Umbilical cord (tissue), 2 donors: ENCODE results near the gene KLK6. TPM values are rescaled to one million over a fixed set of nuclear protein-coding genes. Genes with fewer than 3 reads are reported as not detected.

Source experiments
- DNase-seq: peaks from one replicate; pipeline ENCODE4 v3.0.0-alpha.2; 2015; ENCODE audit warnings: low spot score
- total RNA-seq: library from RNA; depleted of rRNA; stranded (reverse); fragments of >200 nt; gene quantifications from one replicate; pipeline ENCODE4 v1.2.3, GENCODE V29; 2014; ENCODE audit warnings: low replicate concordance; ENCODE audit not compliant: insufficient read depth

Gene KLK6
- not detected for total RNA-seq

DNA sequence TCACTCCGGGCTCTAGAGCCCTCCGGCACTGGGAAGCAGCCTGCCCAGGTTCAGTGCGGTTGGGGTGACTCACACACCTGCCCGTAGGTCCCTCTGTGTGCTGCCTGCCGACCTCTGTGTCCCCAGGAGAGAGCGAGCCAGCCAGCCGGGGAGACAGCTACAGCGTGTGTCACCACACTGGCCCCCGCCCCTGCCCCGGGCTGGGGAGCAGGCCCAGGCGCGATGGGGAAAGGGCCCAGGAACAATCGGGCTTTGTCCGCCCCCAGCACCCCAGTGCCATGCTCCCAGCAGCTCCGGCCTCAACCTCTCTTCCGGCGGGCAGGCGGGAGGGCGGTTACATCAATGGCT is at the start of gene KLK6:
Gene KLK6 (minus strand): TSS at position 179 of the 348 bp plus-strand sequence. CDS start 1,487 bp downstream, outside the sequence.
- DNase-seq: no peak

DNA sequence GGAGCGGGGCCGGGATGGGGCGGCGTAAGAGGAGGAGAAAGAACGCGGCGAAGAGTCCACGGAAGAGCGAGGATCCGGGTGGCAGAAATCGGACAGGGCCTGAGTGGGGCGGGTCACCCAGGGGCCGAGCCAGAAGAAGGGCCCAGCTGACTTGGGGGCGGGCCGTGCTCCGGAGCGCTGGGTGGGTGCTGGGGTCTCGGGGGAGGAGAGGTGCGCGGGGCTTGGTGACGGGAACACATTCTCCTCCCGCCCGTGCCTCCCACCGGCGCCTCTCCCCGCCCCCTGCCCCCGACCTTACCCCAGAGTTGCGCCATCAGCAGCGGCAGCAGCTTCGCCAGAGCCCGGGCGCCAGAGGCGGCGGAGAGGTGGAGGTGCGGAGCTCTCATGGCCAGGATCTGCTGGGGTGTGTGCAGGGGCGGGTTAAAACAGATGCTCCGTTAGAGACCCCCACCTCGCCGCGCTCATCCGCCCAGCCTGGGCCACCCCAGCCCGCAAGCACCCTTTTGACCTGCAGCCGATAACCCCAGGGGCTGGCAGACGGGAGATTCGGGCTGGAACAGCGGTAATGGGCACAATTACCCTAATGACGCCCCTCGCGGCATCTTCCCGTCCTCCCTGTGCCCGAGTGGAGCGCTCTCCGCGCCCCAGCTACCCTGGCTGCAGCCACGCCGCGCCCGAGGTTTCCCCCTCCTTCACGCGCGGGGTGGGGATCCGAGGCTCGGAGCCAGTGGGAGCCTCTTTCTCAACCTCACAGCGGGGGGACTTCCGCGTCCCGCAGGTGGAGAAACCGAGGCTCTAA is 49.6 kb upstream of the KLK6 start:
- DNase-seq: no peak

DNA sequence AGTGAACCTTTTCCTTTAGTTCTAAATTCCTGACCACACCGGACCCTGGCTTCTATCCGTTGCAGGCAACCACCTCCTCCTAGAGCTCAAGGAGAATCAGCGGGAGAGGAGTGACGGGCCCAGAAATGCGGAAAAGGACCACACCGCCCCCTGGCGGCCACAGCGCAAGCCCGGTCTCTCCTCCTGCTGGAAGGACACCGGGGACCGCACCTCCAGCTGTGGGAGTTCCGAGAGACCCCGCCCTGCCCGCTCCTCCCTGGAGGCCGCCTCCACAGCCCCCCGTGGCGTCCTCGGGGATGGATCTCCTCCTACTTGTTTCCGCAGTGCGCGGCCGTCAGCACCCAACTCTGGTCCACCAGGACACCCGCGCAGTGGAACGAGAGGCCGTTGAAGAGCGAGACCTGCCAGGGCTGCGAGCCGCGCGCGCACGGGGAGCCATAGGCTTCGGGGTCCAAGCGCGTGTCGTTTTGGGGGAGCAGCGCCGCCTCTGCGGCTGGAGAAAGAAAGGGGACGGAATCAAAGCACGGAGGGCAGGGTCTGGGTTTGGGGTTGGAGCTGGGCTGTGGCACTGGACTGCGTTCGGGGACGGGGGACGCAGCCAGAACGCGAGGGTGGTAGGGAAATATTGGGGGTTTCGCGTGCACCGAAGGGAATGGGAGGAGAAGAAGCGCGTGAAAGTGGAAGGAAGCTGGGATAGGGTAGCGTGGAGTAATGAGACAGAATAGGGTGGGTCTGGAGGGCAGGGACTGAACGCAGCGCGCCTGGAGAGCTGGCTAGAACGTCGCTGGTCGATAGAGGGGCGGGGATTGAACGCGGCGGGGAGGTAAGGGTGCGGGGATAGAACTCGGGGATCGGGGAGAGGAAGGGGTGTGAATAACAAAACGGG is 47.6 kb upstream of the KLK6 start:
- DNase-seq: peak; percentile 18

DNA sequence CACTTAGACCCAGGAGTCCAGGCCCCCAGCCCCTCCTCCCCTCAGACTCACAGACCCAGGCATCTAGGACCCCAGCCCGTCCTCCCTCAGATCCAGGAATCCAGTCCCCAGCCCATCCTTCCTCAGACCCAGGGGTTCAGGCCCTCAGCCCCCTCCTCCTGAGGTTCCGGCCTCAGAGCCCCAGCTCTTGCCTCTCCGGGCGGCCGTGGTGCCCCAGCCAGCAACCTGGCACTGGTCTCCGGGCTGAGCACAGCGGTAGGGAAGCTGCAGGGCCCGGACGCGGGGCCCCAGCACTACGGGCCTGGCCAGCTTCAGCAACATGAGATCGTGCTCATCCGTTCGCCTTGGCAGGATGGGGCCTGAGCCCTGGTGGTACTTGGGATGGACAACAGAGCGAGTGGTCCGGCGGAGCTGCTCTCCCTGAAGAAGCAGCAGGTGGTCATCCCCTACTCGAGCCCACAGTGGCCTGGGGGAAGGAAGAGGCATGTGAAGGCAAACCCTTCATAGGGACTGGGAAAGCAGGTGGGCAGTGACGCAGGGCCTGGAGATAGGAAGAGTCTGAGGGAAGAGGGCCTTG is 46.4 kb upstream of the KLK6 start:
- no peak for DNase-seq

DNA sequence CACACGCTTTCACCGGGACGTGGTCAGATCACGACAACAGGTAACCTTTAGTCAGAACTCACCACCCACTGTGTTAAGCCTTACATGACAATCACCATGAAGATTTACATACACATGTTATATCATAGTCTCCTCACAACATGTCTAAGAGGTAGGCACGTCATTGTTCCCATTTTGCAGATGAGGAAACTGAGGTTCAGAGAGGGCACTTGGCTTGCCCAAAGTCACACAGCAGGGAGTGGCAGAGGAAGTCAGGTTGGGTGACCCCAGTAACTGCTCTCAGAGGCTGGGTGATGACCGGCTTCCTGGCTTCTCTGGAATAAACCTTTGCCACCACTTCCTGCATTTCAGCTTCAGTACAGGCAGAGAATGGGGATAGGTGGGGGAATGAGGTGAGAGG is 44.9 kb upstream of the KLK6 start:
- DNase-seq: no peak

DNA sequence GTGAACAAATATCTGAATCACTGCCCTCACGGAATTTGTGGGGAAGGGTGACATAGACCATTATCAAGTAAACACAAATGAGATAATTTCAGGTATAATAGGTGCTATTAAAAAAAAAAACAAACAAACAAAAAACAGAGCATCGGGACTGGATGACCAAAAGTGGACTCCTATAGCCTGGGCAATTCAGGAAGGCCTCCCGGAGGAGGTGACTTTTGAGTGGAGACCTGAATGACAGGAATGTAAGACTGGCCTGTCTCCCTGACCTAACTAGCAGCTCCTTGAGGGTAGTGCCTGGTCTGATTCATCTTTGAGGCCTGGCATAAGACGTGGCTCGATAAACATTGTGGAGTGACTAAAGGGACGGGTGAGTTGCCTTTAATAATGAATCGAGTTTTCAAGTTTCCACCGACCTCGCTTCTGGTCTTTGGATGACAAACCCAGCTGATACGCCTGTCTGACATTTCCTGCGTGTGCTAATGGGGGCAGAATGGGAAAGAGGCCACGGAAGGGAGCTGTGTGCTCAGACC is 43.3 kb upstream of the KLK6 start:
- no peak for DNase-seq

DNA sequence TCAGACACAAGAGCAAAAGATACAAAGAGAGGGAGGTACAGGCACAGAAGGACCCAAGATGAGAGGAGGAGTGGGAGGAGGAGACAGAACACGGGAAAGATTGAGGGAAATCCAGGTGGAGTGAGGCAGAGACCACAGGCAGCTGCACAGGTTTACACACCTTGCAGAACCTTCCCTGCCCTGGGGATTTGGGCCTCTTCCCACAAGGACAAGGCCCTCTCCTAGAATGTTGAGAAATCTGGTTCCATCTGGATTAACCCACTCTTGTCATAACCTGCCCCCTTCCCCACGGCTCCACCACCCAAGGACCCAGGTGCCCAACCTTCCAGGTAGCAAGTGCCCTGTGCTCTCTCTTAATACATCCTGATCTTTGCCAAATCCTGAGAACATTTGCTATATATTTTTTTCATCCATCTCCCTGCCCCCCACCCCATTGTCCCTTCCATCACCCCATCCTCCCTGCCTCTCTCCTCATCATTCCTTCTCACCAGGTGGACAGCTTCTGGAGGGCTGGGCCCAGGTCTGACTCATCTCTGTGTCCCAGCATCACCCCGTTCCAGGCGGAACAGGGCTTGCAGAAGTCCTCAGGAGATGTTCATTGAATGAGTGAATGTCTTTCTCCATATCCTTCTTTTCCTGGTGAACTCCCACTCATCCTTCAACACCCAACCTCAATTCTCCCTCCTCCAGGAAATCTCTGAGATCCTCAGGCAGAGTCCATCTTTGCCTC is 40.8 kb upstream of the KLK6 start:
- no peak for DNase-seq

DNA sequence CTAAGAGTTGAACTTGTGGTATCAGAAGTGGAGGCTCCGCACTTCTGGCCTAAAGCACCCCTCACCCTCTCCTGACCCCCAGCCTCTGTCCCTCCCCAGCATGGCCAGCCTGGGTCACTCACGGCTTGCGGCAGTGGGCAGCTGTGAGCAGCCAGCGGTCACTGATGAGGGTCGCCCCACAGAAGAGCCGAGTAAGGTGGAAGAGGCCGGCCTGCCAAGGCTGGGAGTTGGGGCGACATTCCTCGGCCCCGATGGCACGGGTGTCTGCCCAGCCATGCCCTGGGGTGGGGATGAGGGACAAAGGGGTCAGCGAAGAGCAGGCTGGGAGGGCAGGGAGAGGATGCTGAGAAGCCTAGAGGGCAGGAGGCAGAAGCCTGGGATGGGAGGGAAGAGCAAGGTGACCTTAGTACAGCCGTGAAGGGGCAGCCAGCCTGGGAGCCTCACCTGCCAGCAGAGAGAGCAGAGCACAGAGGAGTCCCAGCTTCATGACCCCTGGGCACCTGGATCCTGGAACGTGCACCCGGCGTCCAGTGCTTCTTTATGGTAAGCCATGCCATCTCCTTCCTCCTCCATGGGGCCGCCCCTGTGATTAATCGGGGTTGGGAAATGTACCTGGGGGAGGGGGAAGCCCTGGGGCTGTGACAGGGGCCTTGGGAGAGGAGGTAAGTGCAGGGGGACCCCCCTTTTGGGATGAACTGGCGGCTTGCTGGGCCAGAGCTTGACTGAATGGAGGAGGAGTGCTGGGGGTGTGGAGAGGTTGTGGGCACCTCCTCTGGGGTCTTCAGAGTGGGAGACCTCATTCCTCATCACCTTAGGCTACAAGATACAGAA is 39.9 kb upstream of the KLK6 start:
- DNase-seq: no peak

DNA sequence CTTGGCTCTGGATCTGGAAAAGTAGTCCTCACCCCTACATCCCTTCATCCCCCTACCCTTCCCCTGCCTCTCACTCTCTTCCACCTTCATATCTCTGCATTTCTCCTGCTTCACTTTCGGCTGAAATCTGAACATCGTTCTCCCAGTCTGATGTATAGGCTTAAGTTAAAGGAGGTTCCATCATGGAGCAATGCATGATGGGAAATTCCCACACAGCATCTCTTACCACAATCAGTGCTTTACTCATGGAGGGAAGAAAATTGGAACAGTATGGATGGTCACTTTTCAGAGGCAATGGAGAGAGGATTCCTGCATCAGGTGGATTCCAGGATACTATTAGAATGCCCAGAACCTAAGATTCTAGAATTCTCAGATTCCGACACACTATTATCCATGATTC is 38.1 kb upstream of the KLK6 start:
- no peak for DNase-seq

DNA sequence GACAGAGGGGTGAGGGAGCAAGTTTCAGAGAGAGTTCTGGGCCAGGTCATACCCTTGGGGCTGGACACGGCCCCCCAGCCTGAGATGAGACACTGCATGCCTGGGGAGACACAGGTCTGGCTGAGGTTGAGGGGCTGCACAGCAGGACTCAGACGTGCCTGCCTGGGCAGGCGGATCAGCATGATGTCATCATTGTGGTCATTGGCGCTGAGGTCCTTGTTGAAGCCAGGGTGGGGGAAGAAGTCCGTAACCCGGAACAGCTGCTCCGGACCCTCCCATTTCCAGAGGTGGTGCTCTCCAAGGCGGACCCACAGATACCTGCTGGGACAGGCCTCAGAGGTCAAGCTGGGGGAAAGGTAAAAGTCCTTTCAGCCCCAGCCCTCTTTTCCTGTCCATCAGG is 37.0 kb upstream of the KLK6 start:
- DNase-seq: no peak

DNA sequence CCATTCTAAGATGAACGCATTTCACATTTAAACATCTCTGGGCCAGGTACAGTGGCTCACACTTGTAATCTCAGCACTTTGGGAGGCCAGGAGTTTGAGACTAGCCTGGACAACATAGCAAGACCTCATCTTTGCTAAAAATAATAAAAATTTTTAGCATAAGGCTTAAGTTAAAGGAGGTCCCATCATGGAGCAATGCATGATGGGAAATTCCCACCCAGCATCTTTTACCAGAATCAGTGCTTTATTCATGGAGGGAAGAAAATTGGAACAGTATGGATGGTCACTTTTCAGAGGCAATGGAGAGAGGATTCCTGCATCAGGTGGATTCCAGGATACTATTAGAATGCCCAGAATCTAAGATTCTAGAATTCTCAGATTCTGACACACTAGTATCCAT is 35.9 kb upstream of the KLK6 start:
- DNase-seq: no peak

DNA sequence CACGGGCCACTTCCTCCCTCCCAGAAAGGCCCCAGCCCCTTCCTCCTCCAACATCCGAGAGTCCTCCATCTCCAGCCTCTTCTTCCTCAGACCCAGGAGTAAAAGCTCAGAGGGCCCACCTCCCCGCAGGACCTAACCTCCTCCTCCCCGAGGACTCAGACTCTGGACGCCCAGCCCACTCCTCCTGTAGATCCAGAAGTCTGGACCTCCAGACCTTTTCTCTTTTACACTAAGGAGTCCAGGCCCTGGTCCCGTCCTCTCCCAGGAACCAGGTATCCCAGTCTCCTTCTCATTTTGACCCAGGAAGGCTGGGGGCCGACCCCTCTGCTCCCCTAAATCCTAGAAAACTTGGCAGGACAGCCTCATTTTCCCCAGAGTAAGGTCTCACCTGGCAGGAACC is 33.9 kb upstream of the KLK6 start:
- DNase-seq: no peak

DNA sequence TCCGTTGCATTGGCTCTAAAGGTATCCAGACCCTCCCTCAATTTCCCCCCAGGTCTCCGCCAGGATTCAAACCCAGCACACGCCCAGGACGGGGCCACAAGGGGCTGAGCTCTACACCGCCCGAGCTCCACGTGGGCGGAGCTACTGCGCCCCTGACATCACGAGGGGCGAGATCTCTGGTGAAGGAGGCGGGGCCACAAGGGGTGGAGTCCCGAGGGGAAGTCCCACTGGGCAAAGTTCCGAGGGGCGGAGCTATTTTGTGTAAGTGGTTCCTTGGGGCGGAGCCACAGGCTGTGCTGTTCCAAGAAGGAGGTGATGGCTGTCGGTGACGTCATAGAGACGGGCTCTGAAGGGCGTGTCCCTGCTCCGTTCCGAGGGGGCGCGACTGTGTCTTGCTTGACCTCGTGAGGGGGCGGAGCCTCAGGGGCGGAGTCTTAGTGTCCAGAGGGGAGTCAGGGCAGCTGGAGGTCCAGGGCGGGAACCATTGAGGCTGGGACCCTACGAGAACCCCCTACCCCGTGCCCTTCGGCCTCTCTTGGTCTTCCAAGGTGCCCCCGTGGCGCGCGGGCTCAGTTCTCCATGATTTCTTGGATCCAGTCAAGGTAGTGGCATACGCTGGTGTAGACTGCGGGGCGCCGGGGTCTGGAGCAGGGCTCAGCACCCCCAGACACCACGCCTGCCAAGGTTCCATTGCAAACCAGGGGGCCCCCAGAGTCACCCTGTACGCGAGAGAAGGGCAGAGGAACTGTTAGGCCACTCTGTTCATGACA is 33.3 kb upstream of the KLK6 start:
- DNase-seq: no peak

DNA sequence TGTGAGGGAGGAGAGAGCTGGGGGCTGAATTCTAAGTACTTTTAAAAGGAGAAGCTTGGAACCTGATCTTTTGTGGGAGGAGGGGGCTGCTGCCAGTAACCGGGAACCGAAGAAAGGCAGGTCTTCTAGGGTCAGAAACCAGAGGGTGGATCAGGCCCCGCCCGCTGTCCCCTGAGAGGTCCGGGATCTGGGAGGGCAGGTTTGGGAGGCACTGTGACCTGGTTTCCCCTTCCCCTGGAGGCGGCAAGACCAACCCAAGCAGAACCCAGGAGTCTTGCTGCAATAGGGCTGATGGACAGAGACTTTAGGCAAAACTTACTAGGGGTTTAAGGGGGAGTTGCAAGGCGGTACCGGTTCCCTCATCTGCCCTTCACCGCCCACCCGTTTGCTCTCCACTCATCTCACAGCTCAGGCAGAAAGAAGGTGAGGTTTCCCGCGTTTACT is 32.7 kb upstream of the KLK6 start:
- no peak for DNase-seq

DNA sequence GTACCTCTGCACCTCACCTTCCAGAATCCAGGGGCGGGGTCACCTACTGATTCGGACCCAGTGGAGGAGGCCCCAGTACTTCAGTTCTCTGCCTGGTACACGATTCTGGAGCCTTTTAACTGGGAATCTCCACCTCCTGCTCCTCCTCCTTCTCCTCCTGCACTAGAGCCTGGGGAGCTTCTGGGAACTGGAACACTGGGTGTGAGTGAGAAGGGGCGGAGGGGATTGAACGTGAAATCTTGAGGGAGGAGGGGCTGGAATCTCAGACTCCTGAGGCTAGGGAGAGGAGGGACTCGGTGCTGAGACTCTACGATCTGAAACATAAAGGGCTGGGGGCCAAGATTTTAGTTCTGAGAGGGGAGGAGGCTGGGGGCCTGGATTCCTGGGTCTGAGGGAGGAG is 32.1 kb upstream of the KLK6 start, which contains the start of gene KLK8:
Gene KLK8 (minus strand): TSS at position 90 of the 400 bp plus-strand sequence. CDS start 437 bp downstream, outside the sequence.
- no peak for DNase-seq

DNA sequence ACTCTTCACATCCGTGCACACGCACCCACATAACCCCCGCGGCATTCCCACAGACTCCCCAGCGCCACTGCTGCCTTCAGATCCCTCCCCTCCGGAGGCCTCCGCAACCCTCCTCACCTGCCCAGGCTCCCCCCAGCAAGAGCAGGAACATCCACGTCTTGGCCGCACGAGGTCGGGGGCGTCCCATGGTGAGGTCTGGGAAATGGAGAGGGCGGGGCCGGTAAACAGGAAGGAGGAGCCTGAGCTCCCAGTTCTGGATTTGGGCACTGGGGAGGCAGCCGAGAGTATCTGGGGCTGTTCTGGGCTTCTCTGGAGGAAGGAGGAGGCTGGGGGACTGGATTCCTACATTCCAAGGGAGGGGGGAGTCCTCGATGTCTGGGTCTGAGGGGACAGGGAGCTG is 31.6 kb upstream of the KLK6 start:
- DNase-seq: no peak

DNA sequence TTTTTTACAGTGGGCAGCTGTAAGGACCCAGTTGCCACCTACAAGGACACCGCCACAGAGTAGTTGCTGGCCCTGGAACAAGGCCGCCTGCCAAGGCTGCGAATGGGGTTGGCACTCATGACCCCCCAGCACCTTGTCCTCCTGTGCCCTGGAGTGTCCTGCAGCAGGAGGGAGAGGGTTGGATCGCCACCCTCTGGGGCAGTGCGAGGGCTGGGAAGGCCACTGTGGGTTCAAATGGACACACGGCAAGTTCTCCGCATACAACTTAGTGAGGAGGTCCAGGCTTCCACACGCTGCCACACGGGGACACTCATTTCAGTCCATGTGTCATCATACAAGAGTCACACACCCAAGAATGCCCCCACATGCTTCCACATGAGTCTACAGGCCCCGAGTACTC is 31.0 kb upstream of the KLK6 start:
- no peak for DNase-seq

DNA sequence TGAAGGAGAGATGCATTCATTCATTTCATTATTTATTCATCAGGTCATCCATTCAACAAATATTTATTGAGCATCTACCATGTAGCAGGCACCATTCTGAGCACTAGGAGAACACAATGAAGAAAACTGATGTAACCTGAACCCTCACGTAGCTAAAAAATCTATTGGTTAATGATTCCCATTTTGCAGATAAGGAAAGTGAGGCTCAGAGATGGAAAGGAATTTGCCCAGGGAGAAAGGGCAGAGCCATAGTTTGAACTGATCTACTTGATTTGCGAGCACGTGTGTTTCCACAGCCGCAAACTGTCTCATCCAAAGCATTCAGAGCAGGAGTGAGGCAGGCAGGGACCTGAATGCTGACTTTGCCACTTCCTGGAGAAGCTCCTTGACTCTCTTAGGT is 29.3 kb upstream of the KLK6 start:
- no peak for DNase-seq

DNA sequence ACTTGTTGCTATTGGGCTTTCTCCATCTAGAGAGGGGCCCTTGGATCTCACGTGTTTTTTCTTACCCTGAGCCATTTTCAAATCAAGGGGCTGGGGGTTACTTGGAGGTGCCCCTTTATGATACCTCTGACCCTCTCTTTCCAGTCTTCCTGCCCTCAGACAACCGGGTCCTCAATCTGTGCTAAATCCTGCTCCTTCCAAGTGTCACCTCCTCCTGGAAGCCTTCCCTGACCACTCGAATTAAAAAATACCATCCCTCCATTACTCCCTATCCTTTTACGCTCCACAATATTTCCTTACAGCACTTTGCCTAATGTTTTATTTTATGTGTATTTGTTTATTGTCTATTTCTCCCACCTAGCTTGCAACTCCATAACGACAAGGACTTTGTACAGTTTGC is 28.7 kb upstream of the KLK6 start:
- no peak for DNase-seq

DNA sequence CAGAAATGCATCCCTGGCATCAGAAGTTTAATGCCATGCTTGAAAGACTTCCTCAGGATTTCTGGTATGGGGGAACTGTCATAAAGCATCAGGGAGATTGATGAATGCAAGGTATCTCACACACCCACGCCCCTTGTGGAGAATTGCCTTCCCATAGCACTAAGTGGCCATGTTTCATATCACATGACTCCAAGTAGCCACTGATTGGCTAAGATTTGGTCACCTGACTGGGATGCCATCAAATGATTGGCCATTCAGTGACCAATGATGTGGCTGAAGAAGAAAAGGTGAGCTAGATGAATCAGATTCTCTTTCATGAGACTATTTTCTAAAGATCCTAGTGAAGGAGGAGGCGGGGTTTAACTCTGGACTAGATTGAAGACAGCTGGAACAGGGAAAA is 24.7 kb upstream of the KLK6 start:
- no peak for DNase-seq
